ENCODE data around the gene WLS.

The WLS gene

GRCh38 chr1:68217060-68217554 is 15.2 kb downstream of the WLS start:
- Histone ChIP-seq H2AFZ (no peak overlapping the region), H3K4me3 (ENCODE audit: low read depth, low read length) (no peak overlapping the region), H3K27ac (no peak overlapping the region), H3K27me3 (ENCODE audit: control insufficient read depth, insufficient read depth, low read length) (no peaks in the 10 kb centered on the region), H3K79me2 (no peaks in the 10 kb centered on the region), H3K4me2 (ENCODE audit: low read length) (no peak overlapping the region), H3K9me3 (ENCODE audit: control insufficient read depth, low read length) (no peaks in the 10 kb centered on the region), H3K4me1 (peaks cover 7% of the 10 kb centered on the region), H3K36me3 (ENCODE audit: control insufficient read depth, insufficient read depth, low read length) (no peaks in the 10 kb centered on the region), H3K9ac (no peak overlapping the region)
- no peak for TF ChIP-seq CTCF (IDR thresholded peaks at IDR 0.05)

- H3K79me2 ChIP-seq, result peaks cover 2% of the 10 kb centered on the region
These were observed 16.1 kb downstream of the WLS start for GRCh38 chr1:68216089-68216772.

GRCh38 chr1:68213843-68214242 is 18.5 kb downstream of the WLS start:
- no peaks in the 10 kb centered on the region for H3K9me3 ChIP-seq (ENCODE audit: control insufficient read depth, low read length)
- no peaks in the 10 kb centered on the region for H3K36me3 ChIP-seq (ENCODE audit: control insufficient read depth, insufficient read depth, low read length)
- H3K4me1 ChIP-seq, result peaks cover 7% of the 10 kb centered on the region
- H3K9ac ChIP-seq, result no peak overlapping the region
- TF ChIP-seq CTCF (IDR thresholded peaks at IDR 0.05), result no peak
- no peak overlapping the region for H2AFZ ChIP-seq
- no peaks in the 10 kb centered on the region for H3K27me3 ChIP-seq (ENCODE audit: control insufficient read depth, insufficient read depth, low read length)
- H3K4me2 ChIP-seq (ENCODE audit: low read length), result no peak overlapping the region
- H3K79me2 ChIP-seq, result peaks cover 2% of the 10 kb centered on the region
- no peak overlapping the region for H3K27ac ChIP-seq
- H3K4me3 ChIP-seq (ENCODE audit: low read depth, low read length), result no peak overlapping the region

More at GRCh38 chr1:68216089-68216772, 16.1 kb downstream of the WLS start:
- no peak for TF ChIP-seq CTCF (IDR thresholded peaks at IDR 0.05)
- H3K4me2 ChIP-seq (ENCODE audit: low read length), result no peak overlapping the region
- H3K27me3 ChIP-seq (ENCODE audit: control insufficient read depth, insufficient read depth, low read length), result no peaks in the 10 kb centered on the region
- no peak overlapping the region for H3K27ac ChIP-seq
- no peaks in the 10 kb centered on the region for H3K9me3 ChIP-seq (ENCODE audit: control insufficient read depth, low read length)
- H2AFZ ChIP-seq, result no peak overlapping the region
- no peak overlapping the region for H3K4me3 ChIP-seq (ENCODE audit: low read depth, low read length)
- H3K4me1 ChIP-seq, result peaks cover 7% of the 10 kb centered on the region
- no peaks in the 10 kb centered on the region for H3K36me3 ChIP-seq (ENCODE audit: control insufficient read depth, insufficient read depth, low read length)
- H3K9ac ChIP-seq, result no peak overlapping the region

- Histone ChIP-seq H3K9ac (no peak overlapping the region), H3K27ac (no peak overlapping the region), H3K36me3 (ENCODE audit: control insufficient read depth, insufficient read depth, low read length) (no peaks in the 10 kb centered on the region), H3K4me3 (ENCODE audit: low read depth, low read length) (no peak overlapping the region), H3K4me2 (ENCODE audit: low read length) (no peak overlapping the region), H3K27me3 (ENCODE audit: control insufficient read depth, insufficient read depth, low read length) (no peaks in the 10 kb centered on the region), H3K4me1 (peaks cover 7% of the 10 kb centered on the region), H3K79me2 (peaks cover 2% of the 10 kb centered on the region), H3K9me3 (ENCODE audit: control insufficient read depth, low read length) (no peaks in the 10 kb centered on the region), H2AFZ (no peak overlapping the region)
- no peak for TF ChIP-seq CTCF (IDR thresholded peaks at IDR 0.05)
These were observed 20.5 kb downstream of the WLS start for GRCh38 chr1:68211761-68212380.

Measured in parathyroid adenoma (tissue), 2 donors.